ENCODE results near the gene SULF2.

GRCh38 chr20:47719211-47719610, 66.1 kb downstream of the SULF2 start:
- no peak for TF ChIP-seq ZNF274 (IDR thresholded peaks at IDR 0.05; ENCODE audit: low read depth, low read length)
- no peak for TF ChIP-seq YY1 (IDR thresholded peaks at IDR 0.05; ENCODE audit: insufficient read depth, insufficient read length)
- TF ChIP-seq SUZ12 (IDR thresholded peaks at IDR 0.05; ENCODE audit: extremely low read depth, insufficient read depth, insufficient read length) = no peak
